Measurements from ENCODE around the gene CLVS2. TPM values are rescaled to one million over a fixed set of nuclear protein-coding genes. Genes with fewer than 3 reads are reported as not detected.

The CLVS2 gene
- total RNA-seq, 2 donors from 2014 or later = not detected

- peaks cover 2% of the 10 kb centered on the region for H3K9me3 ChIP-seq (ENCODE audit: control insufficient read depth, low read length, poor library complexity, severe bottlenecking)
- Mint-ChIP-seq H3K4me1 (no peaks in the 10 kb centered on the region), H3K4me3 (no peak overlapping the region), H3K27me3 (peaks cover 7% of the 10 kb centered on the region), H3K36me3 (ENCODE audit: low read depth) (no peaks in the 10 kb centered on the region), H3K27ac (no peak overlapping the region)
- no peak for DNase-seq
- no peak for ATAC-seq
Observed at GRCh38 chr6:123000244-123000770, 4.3 kb downstream of the CLVS2 start.

- H3K9me3 ChIP-seq (ENCODE audit: control insufficient read depth, low read length, poor library complexity, severe bottlenecking) = peaks cover 2% of the 10 kb centered on the region
- H3K27ac Mint-ChIP-seq = no peak overlapping the region
- DNase-seq = no peak
Observed at GRCh38 chr6:123001540-123001939, 5.5 kb downstream of the CLVS2 start.

GRCh38 chr6:123007885-123008284, 11.8 kb downstream of the CLVS2 start:
- Mint-ChIP-seq H3K27ac (no peak overlapping the region), H3K4me1 (no peaks in the 10 kb centered on the region), H3K36me3 (ENCODE audit: low read depth) (no peaks in the 10 kb centered on the region), H3K4me3 (no peak overlapping the region), H3K27me3 (no peaks in the 10 kb centered on the region)
- DNase-seq (no peak), ATAC-seq (no peak)
- no peaks in the 10 kb centered on the region for H3K9me3 ChIP-seq (ENCODE audit: control insufficient read depth, low read length, poor library complexity, severe bottlenecking)

More at GRCh38 chr6:123001540-123001939, 5.5 kb downstream of the CLVS2 start:
- no peaks in the 10 kb centered on the region for H3K27me3 Mint-ChIP-seq
- H3K4me3 Mint-ChIP-seq = no peak overlapping the region
- ATAC-seq = no peak
- H3K36me3 Mint-ChIP-seq (ENCODE audit: low read depth) = no peaks in the 10 kb centered on the region
- no peaks in the 10 kb centered on the region for H3K4me1 Mint-ChIP-seq

GRCh38 chr6:123009059-123009458, 13.0 kb downstream of the CLVS2 start:
- H3K9me3 ChIP-seq (ENCODE audit: control insufficient read depth, low read length, poor library complexity, severe bottlenecking) = no peaks in the 10 kb centered on the region
- H3K4me1 Mint-ChIP-seq = no peaks in the 10 kb centered on the region
- ATAC-seq = no peak
- H3K27ac Mint-ChIP-seq = no peak overlapping the region
- H3K4me3 Mint-ChIP-seq = no peak overlapping the region
- H3K27me3 Mint-ChIP-seq = no peaks in the 10 kb centered on the region
- H3K36me3 Mint-ChIP-seq (ENCODE audit: low read depth) = no peaks in the 10 kb centered on the region
- DNase-seq = no peak

GRCh38 chr6:123014835-123015234, 18.8 kb downstream of the CLVS2 start:
- Mint-ChIP-seq H3K4me3 (no peak overlapping the region), H3K36me3 (ENCODE audit: low read depth) (no peaks in the 10 kb centered on the region), H3K4me1 (no peaks in the 10 kb centered on the region), H3K27me3 (no peaks in the 10 kb centered on the region), H3K27ac (no peak overlapping the region)
- ATAC-seq = no peak
- no peaks in the 10 kb centered on the region for H3K9me3 ChIP-seq (ENCODE audit: control insufficient read depth, low read length, poor library complexity, severe bottlenecking)
- no peak for DNase-seq

GRCh38 chr6:123016431-123017103, 20.5 kb downstream of the CLVS2 start:
- no peak overlapping the region for H3K27ac Mint-ChIP-seq
- ATAC-seq = no peak
- H3K4me1 Mint-ChIP-seq = no peaks in the 10 kb centered on the region

GRCh38 chr6:123017104-123017682, 21.2 kb downstream of the CLVS2 start:
- Mint-ChIP-seq H3K36me3 (ENCODE audit: low read depth) (no peaks in the 10 kb centered on the region), H3K27ac (no peak overlapping the region), H3K4me1 (no peaks in the 10 kb centered on the region), H3K27me3 (no peaks in the 10 kb centered on the region), H3K4me3 (no peak overlapping the region)
- H3K9me3 ChIP-seq (ENCODE audit: control insufficient read depth, low read length, poor library complexity, severe bottlenecking) = no peaks in the 10 kb centered on the region
- DNase-seq (no peak), ATAC-seq (no peak)

More at GRCh38 chr6:123016431-123017103, 20.5 kb downstream of the CLVS2 start:
- Mint-ChIP-seq H3K4me3 (no peak overlapping the region), H3K36me3 (ENCODE audit: low read depth) (no peaks in the 10 kb centered on the region), H3K27me3 (no peaks in the 10 kb centered on the region)
- H3K9me3 ChIP-seq (ENCODE audit: control insufficient read depth, low read length, poor library complexity, severe bottlenecking) = no peaks in the 10 kb centered on the region
- DNase-seq = no peak

GRCh38 chr6:123022975-123023374, 26.9 kb downstream of the CLVS2 start:
- no peak overlapping the region for H3K27ac Mint-ChIP-seq
- no peak overlapping the region for H3K4me3 Mint-ChIP-seq
- ATAC-seq = no peak
- no peaks in the 10 kb centered on the region for H3K4me1 Mint-ChIP-seq
- H3K9me3 ChIP-seq (ENCODE audit: control insufficient read depth, low read length, poor library complexity, severe bottlenecking) = no peaks in the 10 kb centered on the region
- no peak for DNase-seq
- H3K27me3 Mint-ChIP-seq = no peaks in the 10 kb centered on the region
- no peaks in the 10 kb centered on the region for H3K36me3 Mint-ChIP-seq (ENCODE audit: low read depth)

- H3K27ac Mint-ChIP-seq = no peak overlapping the region
- DNase-seq = no peak
- no peak for ATAC-seq
- no peaks in the 10 kb centered on the region for H3K27me3 Mint-ChIP-seq
- H3K36me3 Mint-ChIP-seq (ENCODE audit: low read depth) = no peaks in the 10 kb centered on the region
- no peaks in the 10 kb centered on the region for H3K4me1 Mint-ChIP-seq
- no peak overlapping the region for H3K4me3 Mint-ChIP-seq
- H3K9me3 ChIP-seq (ENCODE audit: control insufficient read depth, low read length, poor library complexity, severe bottlenecking) = no peaks in the 10 kb centered on the region
Observed at GRCh38 chr6:123024976-123025375, 28.9 kb downstream of the CLVS2 start.

GRCh38 chr6:123027408-123027807, 31.4 kb downstream of the CLVS2 start:
- DNase-seq = no peak
- H3K27me3 Mint-ChIP-seq = no peaks in the 10 kb centered on the region
- no peaks in the 10 kb centered on the region for H3K9me3 ChIP-seq (ENCODE audit: control insufficient read depth, low read length, poor library complexity, severe bottlenecking)
- no peaks in the 10 kb centered on the region for H3K4me1 Mint-ChIP-seq
- ATAC-seq = no peak
- no peak overlapping the region for H3K27ac Mint-ChIP-seq
- no peaks in the 10 kb centered on the region for H3K36me3 Mint-ChIP-seq (ENCODE audit: low read depth)
- H3K4me3 Mint-ChIP-seq = no peak overlapping the region

GRCh38 chr6:123028263-123028662, 32.2 kb downstream of the CLVS2 start:
- no peaks in the 10 kb centered on the region for H3K9me3 ChIP-seq (ENCODE audit: control insufficient read depth, low read length, poor library complexity, severe bottlenecking)
- Mint-ChIP-seq H3K36me3 (ENCODE audit: low read depth) (no peaks in the 10 kb centered on the region), H3K27ac (no peak overlapping the region), H3K4me3 (no peak overlapping the region), H3K27me3 (no peaks in the 10 kb centered on the region), H3K4me1 (no peaks in the 10 kb centered on the region)
- DNase-seq (no peak), ATAC-seq (no peak)

GRCh38 chr6:123030282-123030681, 34.2 kb downstream of the CLVS2 start:
- H3K27me3 Mint-ChIP-seq = no peaks in the 10 kb centered on the region
- no peak overlapping the region for H3K27ac Mint-ChIP-seq
- H3K4me1 Mint-ChIP-seq = no peaks in the 10 kb centered on the region
- no peaks in the 10 kb centered on the region for H3K36me3 Mint-ChIP-seq (ENCODE audit: low read depth)
- H3K4me3 Mint-ChIP-seq = no peak overlapping the region
- no peak for DNase-seq
- ATAC-seq = no peak
- no peaks in the 10 kb centered on the region for H3K9me3 ChIP-seq (ENCODE audit: control insufficient read depth, low read length, poor library complexity, severe bottlenecking)

GRCh38 chr6:123036648-123037047, 40.6 kb downstream of the CLVS2 start:
- H3K27me3 Mint-ChIP-seq = no peaks in the 10 kb centered on the region
- no peaks in the 10 kb centered on the region for H3K36me3 Mint-ChIP-seq (ENCODE audit: low read depth)
- no peak for ATAC-seq
- no peak overlapping the region for H3K27ac Mint-ChIP-seq
- H3K4me3 Mint-ChIP-seq = no peak overlapping the region
- DNase-seq = no peak
- H3K4me1 Mint-ChIP-seq = no peaks in the 10 kb centered on the region
- no peaks in the 10 kb centered on the region for H3K9me3 ChIP-seq (ENCODE audit: control insufficient read depth, low read length, poor library complexity, severe bottlenecking)

GRCh38 chr6:123039431-123039830, 43.4 kb downstream of the CLVS2 start:
- H3K9me3 ChIP-seq (ENCODE audit: control insufficient read depth, low read length, poor library complexity, severe bottlenecking) = no peaks in the 10 kb centered on the region
- DNase-seq (no peak), ATAC-seq (no peak)
- no peaks in the 10 kb centered on the region for H3K4me1 Mint-ChIP-seq
- no peaks in the 10 kb centered on the region for H3K36me3 Mint-ChIP-seq (ENCODE audit: low read depth)
- no peak overlapping the region for H3K27ac Mint-ChIP-seq
- no peaks in the 10 kb centered on the region for H3K27me3 Mint-ChIP-seq
- H3K4me3 Mint-ChIP-seq = no peak overlapping the region

Measured in T-helper 17 cell (primary cell).